ENCODE measurements around the gene CUL4B.
"Not testable (repeated sequence)": the region's sequence is repeated elsewhere in the genome, so short reads cannot be mapped to it uniquely, and the experiment has no call there.

CUL4B gene

GRCh38 chrX:120517936-120518335 is 42.8 kb downstream of the CUL4B start:
- TF ChIP-seq CTCF (IDR thresholded peaks at IDR 0.05) = no peak
- no peak overlapping the region for H3K4me3 ChIP-seq
- DNase-seq (ENCODE audit: low spot score) = no peak
- no peak overlapping the region for H3K27ac ChIP-seq

GRCh38 chrX:120514236-120514635 is 46.5 kb downstream of the CUL4B start:
- no peak for DNase-seq (ENCODE audit: low spot score)
- H3K27ac ChIP-seq = no peak overlapping the region
- no peak for TF ChIP-seq CTCF (IDR thresholded peaks at IDR 0.05)
- H3K4me3 ChIP-seq = no peak overlapping the region

GRCh38 chrX:120512627-120513026 is 48.1 kb downstream of the CUL4B start:
- Histone ChIP-seq H3K4me3 (no peak overlapping the region), H3K27ac (no peak overlapping the region)
- no peak for TF ChIP-seq CTCF (IDR thresholded peaks at IDR 0.05)
- DNase-seq (ENCODE audit: low spot score) = no peak

DNA sequence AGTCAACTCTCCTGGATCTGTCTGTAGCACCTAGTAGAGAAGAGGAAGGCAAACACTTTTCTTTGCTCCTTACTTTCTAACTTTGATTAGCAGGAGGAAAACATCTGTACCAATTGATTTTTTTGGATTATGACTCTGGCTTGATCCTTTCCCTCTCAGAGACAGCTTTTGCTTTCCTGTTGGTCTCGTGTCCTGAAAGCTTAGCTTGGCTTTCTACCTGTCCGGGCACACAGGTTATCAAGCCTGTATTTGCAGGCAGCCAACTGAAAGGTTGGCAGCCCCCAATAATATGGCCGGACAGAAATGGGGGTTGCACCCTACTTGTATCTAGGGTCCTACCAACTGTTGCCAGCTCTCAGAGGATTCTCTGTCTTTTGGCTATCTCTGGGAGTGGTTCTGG is 48.5 kb downstream of the CUL4B start:
- TF ChIP-seq CTCF (IDR thresholded peaks at IDR 0.05) = no peak
- H3K4me3 ChIP-seq = no peak overlapping the region
- no peak for DNase-seq (ENCODE audit: low spot score)
- H3K27ac ChIP-seq = no peak overlapping the region

- H3K27ac ChIP-seq = no peak overlapping the region
- no peak for TF ChIP-seq CTCF (IDR thresholded peaks at IDR 0.05)
- DNase-seq (ENCODE audit: low spot score) = no peak
- no peak overlapping the region for H3K4me3 ChIP-seq
These were observed 56.2 kb downstream of the CUL4B start for GRCh38 chrX:120504569-120504968.

GRCh38 chrX:120499301-120500072 is 61.3 kb downstream of the CUL4B start:
- no peak for DNase-seq (ENCODE audit: low spot score)
- no peak overlapping the region for H3K4me3 ChIP-seq
- TF ChIP-seq CTCF (IDR thresholded peaks at IDR 0.05) = no peak
- H3K27ac ChIP-seq = no peak overlapping the region

DNA sequence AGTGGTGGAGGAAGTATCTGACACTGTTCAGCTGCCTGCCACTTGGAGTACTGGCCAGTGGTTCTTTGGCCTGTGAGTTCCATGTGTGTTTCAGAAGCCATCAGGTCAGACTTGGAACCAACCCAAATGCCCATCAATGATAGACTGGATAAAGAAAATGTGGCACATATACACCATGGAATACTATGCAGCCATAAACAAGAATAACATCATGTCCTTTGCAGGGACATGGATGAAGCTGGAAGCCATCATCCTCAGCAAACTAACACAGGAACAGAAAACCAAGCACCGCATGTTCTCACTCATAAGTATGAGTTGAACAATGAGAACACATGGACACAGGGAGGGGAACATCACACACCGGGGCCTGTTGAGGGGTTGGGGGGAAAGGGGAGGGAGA is 70.6 kb downstream of the CUL4B start:
- not testable (repeated sequence) for H3K27ac ChIP-seq; DNase-seq (ENCODE audit: low spot score); H3K4me3 ChIP-seq
